NB4 (cell line): ENCODE results near the gene MGAT3.

Experiments
- POLR2A ChIP-seq: IDR thresholded peaks from 2 replicates; pipeline ENCODE4 v1.6.1; 2011; ENCODE audit warnings: mild to moderate bottlenecking; ENCODE audit not compliant: insufficient read length; ENCODE audit errors: extremely low read depth
- TF ChIP-seq, protein P1 (sequence below): IDR thresholded peaks from one replicate; pipeline ENCODE4 v1.5.1; 2012; ENCODE audit warnings: low read depth, low read length
- TF ChIP-seq, protein P2 (sequence below): IDR thresholded peaks from 2 replicates; pipeline ENCODE4 v1.6.1; 2011; ENCODE audit warnings: low read depth, low read length

DNA sequence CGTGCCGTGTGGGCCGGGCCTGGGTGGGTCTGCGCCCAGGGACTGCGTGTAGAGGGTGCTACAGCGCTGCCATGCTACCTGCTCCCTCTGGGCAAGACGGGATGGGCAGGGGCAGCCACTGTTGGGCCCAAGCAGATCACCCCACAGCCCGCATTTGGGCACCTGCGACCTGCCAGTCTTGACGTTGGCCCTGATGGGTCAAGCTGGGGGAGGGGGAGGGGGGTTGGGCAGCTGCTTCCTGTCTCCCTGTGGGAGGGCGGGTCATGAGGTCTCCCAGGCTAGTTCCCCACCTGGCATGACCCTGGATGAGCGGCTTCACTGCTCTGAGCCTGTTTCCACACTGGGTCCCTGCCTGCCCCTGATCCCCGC lies 78.5 kb downstream of the MGAT3 start:
- TF ChIP-seq, protein P1, sequence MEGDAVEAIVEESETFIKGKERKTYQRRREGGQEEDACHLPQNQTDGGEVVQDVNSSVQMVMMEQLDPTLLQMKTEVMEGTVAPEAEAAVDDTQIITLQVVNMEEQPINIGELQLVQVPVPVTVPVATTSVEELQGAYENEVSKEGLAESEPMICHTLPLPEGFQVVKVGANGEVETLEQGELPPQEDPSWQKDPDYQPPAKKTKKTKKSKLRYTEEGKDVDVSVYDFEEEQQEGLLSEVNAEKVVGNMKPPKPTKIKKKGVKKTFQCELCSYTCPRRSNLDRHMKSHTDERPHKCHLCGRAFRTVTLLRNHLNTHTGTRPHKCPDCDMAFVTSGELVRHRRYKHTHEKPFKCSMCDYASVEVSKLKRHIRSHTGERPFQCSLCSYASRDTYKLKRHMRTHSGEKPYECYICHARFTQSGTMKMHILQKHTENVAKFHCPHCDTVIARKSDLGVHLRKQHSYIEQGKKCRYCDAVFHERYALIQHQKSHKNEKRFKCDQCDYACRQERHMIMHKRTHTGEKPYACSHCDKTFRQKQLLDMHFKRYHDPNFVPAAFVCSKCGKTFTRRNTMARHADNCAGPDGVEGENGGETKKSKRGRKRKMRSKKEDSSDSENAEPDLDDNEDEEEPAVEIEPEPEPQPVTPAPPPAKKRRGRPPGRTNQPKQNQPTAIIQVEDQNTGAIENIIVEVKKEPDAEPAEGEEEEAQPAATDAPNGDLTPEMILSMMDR: no peak
- TF ChIP-seq POLR2A: no peak
- TF ChIP-seq, protein P2, sequence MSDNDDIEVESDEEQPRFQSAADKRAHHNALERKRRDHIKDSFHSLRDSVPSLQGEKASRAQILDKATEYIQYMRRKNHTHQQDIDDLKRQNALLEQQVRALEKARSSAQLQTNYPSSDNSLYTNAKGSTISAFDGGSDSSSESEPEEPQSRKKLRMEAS: no peak
